SK-N-SH (cell line): Measurements from ENCODE around the gene DUSP15. TPM values are rescaled to one million over a fixed set of nuclear protein-coding genes. Genes with fewer than 3 reads are reported as not detected.

Experiments
- CTCF ChIA-PET: fragments of 300-600, 350-600 bp; formaldehyde crosslinking; extraction: SDS; loops from one replicate; lab custom pipeline; 2021; lab: Yijun Ruan, JAX
- POLR2A ChIA-PET: fragments of 350-600 bp; sonication (Branson Sonifier 250); formaldehyde crosslinking; extraction: SDS; loops from one replicate; lab custom pipeline; 2020; ENCODE audit warnings: antibody characterized with exemption, inconsistent platforms; lab: Yijun Ruan, JAX
- DNase-seq: peaks from one replicate; pipeline ENCODE4 v3.0.0; 2012
- H2AFZ ChIP-seq: fragments of 200-600 bp; sonication (generic); 2 replicates; pipeline ENCODE4 v1.8.1; 2016; ENCODE audit warnings: antibody characterized with exemption, mild to moderate bottlenecking, low read depth
- H3F3A ChIP-seq: fragments of 200-600 bp; sonication (generic); replicated peaks from 2 replicates; pipeline ENCODE3; 2016; ENCODE audit warnings: antibody characterized with exemption, mild to moderate bottlenecking; ENCODE audit not compliant: insufficient read depth
- H3K27ac ChIP-seq, 2 experiments: fragments of 200-500 bp in 1 of 2; fragments of 200-600 bp in 1 of 2; sonication (Bioruptor generic) in 1 of 2; sonication (generic), shearing (Covaris generic) in 1 of 2; 2 replicates each; pipeline versions ENCODE4 v1.5.1 to v1.6.1; 2014 to 2016; ENCODE audit warnings: low read depth in 2 of 2, inconsistent platforms in 1 of 2, low read length in 1 of 2, mild to moderate bottlenecking in 1 of 2, mixed read lengths in 1 of 2
- H3K27me3 ChIP-seq: fragments of 200-600 bp; sonication (generic), shearing (Covaris generic); 2 replicates; pipeline ENCODE4 v1.6.1; 2016; ENCODE audit warnings: mixed run types; ENCODE audit not compliant: insufficient read depth
- H3K36me3 ChIP-seq, 2 experiments: fragments of 200-500 bp in 1 of 2; fragments of 200-600 bp in 1 of 2; sonication (Bioruptor generic) in 1 of 2; sonication (generic) in 1 of 2; replicated peaks in 1 of 2; 2 replicates each; pipeline versions ENCODE3 to v1.5.1; 2014 to 2016; ENCODE audit warnings: low read length in 1 of 2, mild to moderate bottlenecking in 1 of 2; ENCODE audit not compliant: insufficient read depth in 2 of 2, control insufficient read depth in 1 of 2
- H3K4me1 ChIP-seq, 2 experiments: fragments of 200-500 bp in 1 of 2; fragments of 200-600 bp in 1 of 2; sonication (Bioruptor generic) in 1 of 2; sonication (generic), shearing (Covaris generic) in 1 of 2; 2 replicates each; pipeline versions ENCODE4 v1.5.1 to v1.6.1; 2014 to 2016; ENCODE audit warnings: low read depth in 1 of 2, low read length in 1 of 2, mixed run types in 1 of 2; ENCODE audit not compliant: insufficient read depth in 2 of 2, control insufficient read depth in 1 of 2
- H3K4me2 ChIP-seq: fragments of 200-600 bp; sonication (generic), shearing (Covaris generic); 2 replicates; pipeline ENCODE4 v1.6.1; 2017; ENCODE audit warnings: mixed run types
- H3K4me3 ChIP-seq, 2 experiments: fragments of 200-500 bp in 1 of 2; fragments of 200-600 bp in 1 of 2; sonication (Bioruptor generic) in 1 of 2; sonication (generic), shearing (Covaris generic) in 1 of 2; 2 replicates each; pipeline versions ENCODE4 v1.5.1 to v1.8.1; 2014 to 2016; ENCODE audit warnings: low read depth in 2 of 2, inconsistent platforms in 1 of 2, low read length in 1 of 2, mild to moderate bottlenecking in 1 of 2, mixed read lengths in 1 of 2, moderate library complexity in 1 of 2
- H3K79me2 ChIP-seq: fragments of 200-600 bp; sonication (generic); 2 replicates; pipeline ENCODE4 v1.8.1; 2017; ENCODE audit warnings: mild to moderate bottlenecking; ENCODE audit not compliant: insufficient read depth
- H3K9ac ChIP-seq: fragments of 200-600 bp; sonication (generic); 2 replicates; pipeline ENCODE4 v1.6.1; 2017; ENCODE audit warnings: mixed run types
- H3K9me2 ChIP-seq: fragments of 200-600 bp; sonication (generic); 2 replicates; pipeline ENCODE4 v1.6.1; 2017; ENCODE audit warnings: mixed run types
- H3K9me3 ChIP-seq: fragments of 200-600 bp; sonication (generic); 2 replicates; pipeline ENCODE4 v1.6.1; 2017; ENCODE audit warnings: mixed run types, mild to moderate bottlenecking, moderate library complexity
- H4K20me1 ChIP-seq: fragments of 200-600 bp; sonication (generic); 2 replicates; pipeline ENCODE4 v1.6.1; 2017; ENCODE audit warnings: mild to moderate bottlenecking, mixed run types; ENCODE audit not compliant: insufficient read depth
- CHD2 ChIP-seq: fragments of 150-350 bp; IDR thresholded peaks from 2 replicates; pipeline ENCODE4 v1.6.1; 2018; ENCODE audit warnings: low read length; ENCODE audit not compliant: partially characterized antibody
- ELF1 ChIP-seq: IDR thresholded peaks from 2 replicates; pipeline ENCODE4 v1.4.0; 2012
- FOXJ3 ChIP-seq: sonication (generic); formaldehyde crosslinking; IDR thresholded peaks from 2 replicates; pipeline ENCODE4 v1.5.1; 2020; ENCODE audit warnings: mild to moderate bottlenecking, missing genetic modification reagents
- GABPA ChIP-seq: IDR thresholded peaks from 2 replicates; pipeline ENCODE4 v1.4.0; 2012; ENCODE audit warnings: low read depth, mild to moderate bottlenecking
- RAD21 ChIP-seq: IDR thresholded peaks from 2 replicates; pipeline ENCODE4 v1.6.1; 2012; ENCODE audit warnings: mild to moderate bottlenecking, low read length
- REST ChIP-seq: IDR thresholded peaks from 2 replicates; pipeline ENCODE4 v1.6.1; 2012; ENCODE audit warnings: mild to moderate bottlenecking, low read depth, low read length, moderate library complexity
- TCF12 ChIP-seq: IDR thresholded peaks from 2 replicates; pipeline ENCODE4 v1.4.0; 2012
- TEAD4 ChIP-seq: IDR thresholded peaks from 2 replicates; pipeline ENCODE4 v1.4.0; 2012; ENCODE audit warnings: mild to moderate bottlenecking, borderline replicate concordance; ENCODE audit not compliant: insufficient read depth
- YY1 ChIP-seq: IDR thresholded peaks from 2 replicates; pipeline ENCODE4 v1.4.0; 2012; ENCODE audit warnings: low read depth, mild to moderate bottlenecking
- WGBS: methylation state at CpG from one replicate; pipeline ENCODE4 v1.1.6; 2017; ENCODE audit warnings: low lambda C conversion rate; 5-methylcytosine and 5-hydroxymethylcytosine counted together
- polyA plus RNA-seq, 3 experiments: library from polyadenylated mRNA; depleted of rRNA; stranded (reverse); fragments of >200 nt; gene quantifications; 2 replicates each; pipeline ENCODE4 v1.2.3, GENCODE V29; 2012
- TF ChIP-seq, protein P1 (sequence below): IDR thresholded peaks from 2 replicates; pipeline ENCODE4; 2012
- TF ChIP-seq, protein P2 (sequence below): fragments of 150-350 bp; IDR thresholded peaks from 2 replicates; pipeline ENCODE4 v1.6.1; 2016; ENCODE audit warnings: mild to moderate bottlenecking, low read depth, low read length

Gene DUSP15
- polyA plus RNA-seq, 1 of the 3 experiments (the other 2 are of a cell fraction) = 5.4 TPM

DNA sequence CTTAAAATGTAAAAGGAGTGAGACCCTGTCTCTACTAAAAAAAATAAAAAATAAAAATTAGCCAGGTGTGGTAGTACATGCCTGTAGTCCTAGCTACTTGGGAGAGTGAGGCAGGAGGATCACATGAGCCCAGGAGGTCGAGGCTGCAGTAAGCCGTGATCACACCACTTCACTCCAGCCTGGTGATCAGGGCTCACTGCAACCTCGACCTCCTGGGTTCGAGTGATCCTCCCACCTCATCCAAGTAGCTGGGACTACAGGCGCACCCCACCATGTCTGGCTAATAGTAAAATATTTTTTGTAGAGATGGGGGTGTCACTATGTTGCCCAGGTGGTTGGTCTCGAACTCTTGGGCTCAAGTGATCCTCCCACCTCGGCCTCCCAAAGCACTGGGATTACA, 16.8 kb downstream of the DUSP15 start:
- 45% methylated on average over 6 of the region's 7 CpGs for WGBS

More for the DNA sequence above, 16.8 kb downstream of the DUSP15 start:
- no peak for DNase-seq
- Histone ChIP-seq H3K79me2 (no peaks in the 10 kb centered on the region), H3K4me2 (no peak overlapping the region), H3K9me3 (no peaks in the 10 kb centered on the region), H4K20me1 (no peaks in the 10 kb centered on the region), H3K9me2 (no peaks in the 10 kb centered on the region), H2AFZ (no peak overlapping the region), H3K4me3 (no peak overlapping the region), H3K4me1 (no peaks in the 10 kb centered on the region; a peak in 1 of 4 replicates), H3F3A (no peaks in the 10 kb centered on the region), H3K27me3 (peaks cover 11% of the 10 kb centered on the region; the same call in 1 of the 2 replicates), H3K27ac (no peak overlapping the region), H3K36me3 (no peaks in the 10 kb centered on the region), H3K9ac (no peak overlapping the region)
- CTCF ChIA-PET = interaction anchor here (0.6 to 8.1 kb wide), 44 partner anchors 7 to 655 kb away, joined by 3 to 170 read pairs (median 8); partner anchors contain the start of genes FOXS1, MYLK2, PDRG1 and XKR7
- TF ChIP-seq, protein P1, sequence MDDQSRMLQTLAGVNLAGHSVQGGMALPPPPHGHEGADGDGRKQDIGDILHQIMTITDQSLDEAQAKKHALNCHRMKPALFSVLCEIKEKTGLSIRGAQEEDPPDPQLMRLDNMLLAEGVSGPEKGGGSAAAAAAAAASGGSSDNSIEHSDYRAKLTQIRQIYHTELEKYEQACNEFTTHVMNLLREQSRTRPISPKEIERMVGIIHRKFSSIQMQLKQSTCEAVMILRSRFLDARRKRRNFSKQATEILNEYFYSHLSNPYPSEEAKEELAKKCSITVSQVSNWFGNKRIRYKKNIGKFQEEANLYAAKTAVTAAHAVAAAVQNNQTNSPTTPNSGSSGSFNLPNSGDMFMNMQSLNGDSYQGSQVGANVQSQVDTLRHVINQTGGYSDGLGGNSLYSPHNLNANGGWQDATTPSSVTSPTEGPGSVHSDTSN = no peak
- TF ChIP-seq RAD21 = no peak
- no peak for TF ChIP-seq REST
- TF ChIP-seq YY1 = no peak
- TF ChIP-seq ELF1 = no peak
- no peak for TF ChIP-seq TEAD4
- TF ChIP-seq, protein P2, sequence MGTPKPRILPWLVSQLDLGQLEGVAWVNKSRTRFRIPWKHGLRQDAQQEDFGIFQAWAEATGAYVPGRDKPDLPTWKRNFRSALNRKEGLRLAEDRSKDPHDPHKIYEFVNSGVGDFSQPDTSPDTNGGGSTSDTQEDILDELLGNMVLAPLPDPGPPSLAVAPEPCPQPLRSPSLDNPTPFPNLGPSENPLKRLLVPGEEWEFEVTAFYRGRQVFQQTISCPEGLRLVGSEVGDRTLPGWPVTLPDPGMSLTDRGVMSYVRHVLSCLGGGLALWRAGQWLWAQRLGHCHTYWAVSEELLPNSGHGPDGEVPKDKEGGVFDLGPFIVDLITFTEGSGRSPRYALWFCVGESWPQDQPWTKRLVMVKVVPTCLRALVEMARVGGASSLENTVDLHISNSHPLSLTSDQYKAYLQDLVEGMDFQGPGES = no peak
- TF ChIP-seq GABPA = no peak
- TF ChIP-seq FOXJ3 (CRISPR knock-in tag) = no peak
- TF ChIP-seq CHD2 = no peak
- TF ChIP-seq TCF12 = no peak
- POLR2A ChIA-PET = interaction anchor here (0.5 to 1.3 kb wide), 3 partner anchors 94 to 256 kb away, joined by 3 read pairs; partner anchors contain the start of gene TM9SF4
